HG03432 (cell line): ENCODE data around the gene TUBA3E.
"Not testable (repeated sequence)": the region's sequence is repeated elsewhere in the genome, so short reads cannot be mapped to it uniquely, and the experiment has no call there.

Experiments used
- ATAC-seq: cut with Tn5 transposase; IDR thresholded peaks from one replicate; pipeline ENCODE4 v1.9.1; 2021; ENCODE audit warnings: mild to moderate bottlenecking, moderate library complexity; ENCODE audit not compliant: unreplicated experiment

The TUBA3E gene

GRCh38 chr2:130198343-130198742, at the start of gene TUBA3E:
TSS of gene TUBA3E (minus strand) at chr2:130198439. CDS start at chr2:130198360, 79 bp downstream.
- no peak for ATAC-seq

- ATAC-seq = no peak
These were observed 48.2 kb upstream of the TUBA3E start for GRCh38 chr2:130246430-130246829.

GRCh38 chr2:130245976-130246375, 47.7 kb upstream of the TUBA3E start:
- no peak for ATAC-seq

- ATAC-seq = no peak
These were observed 45.1 kb upstream of the TUBA3E start for GRCh38 chr2:130243359-130243758.

- no peak for ATAC-seq
These were observed 42.9 kb upstream of the TUBA3E start for GRCh38 chr2:130241041-130241707.

- not testable (repeated sequence) for ATAC-seq
These were observed 41.3 kb upstream of the TUBA3E start for GRCh38 chr2:130239581-130239980.

- not testable (repeated sequence) for ATAC-seq
These were observed 34.8 kb upstream of the TUBA3E start for GRCh38 chr2:130233066-130233465.

GRCh38 chr2:130231656-130232055, 33.4 kb upstream of the TUBA3E start:
- no peak for ATAC-seq

GRCh38 chr2:130230907-130231306, 32.7 kb upstream of the TUBA3E start:
- ATAC-seq = not testable (repeated sequence)

- ATAC-seq = not testable (repeated sequence)
These were observed 32.1 kb upstream of the TUBA3E start for GRCh38 chr2:130230376-130230775.

- ATAC-seq = not testable (repeated sequence)
These were observed 30.9 kb upstream of the TUBA3E start for GRCh38 chr2:130229161-130229510.

- ATAC-seq = not testable (repeated sequence)
These were observed 30.4 kb upstream of the TUBA3E start for GRCh38 chr2:130228467-130229160.

GRCh38 chr2:130228005-130228404, 29.8 kb upstream of the TUBA3E start:
- ATAC-seq = not testable (repeated sequence)

- ATAC-seq = peak; percentile 87
These were observed 24.3 kb upstream of the TUBA3E start for GRCh38 chr2:130222523-130222922.

- ATAC-seq = not testable (repeated sequence)
These were observed 22.3 kb upstream of the TUBA3E start for GRCh38 chr2:130220505-130220904.

- ATAC-seq = not testable (repeated sequence)
These were observed 20.9 kb upstream of the TUBA3E start for GRCh38 chr2:130219147-130219546.

GRCh38 chr2:130207051-130207450, 8.8 kb upstream of the TUBA3E start:
- not testable (repeated sequence) for ATAC-seq

GRCh38 chr2:130203150-130203549, 4.9 kb upstream of the TUBA3E start:
- not testable (repeated sequence) for ATAC-seq

- not testable (repeated sequence) for ATAC-seq
These were observed 4.3 kb upstream of the TUBA3E start for GRCh38 chr2:130202518-130202917.

- ATAC-seq = not testable (repeated sequence)
These were observed 2.2 kb downstream of the TUBA3E start for GRCh38 chr2:130196052-130196451.

- ATAC-seq = not testable (repeated sequence)
These were observed 3.1 kb downstream of the TUBA3E start for GRCh38 chr2:130195089-130195635.

GRCh38 chr2:130193824-130194223, 4.4 kb downstream of the TUBA3E start:
- ATAC-seq = not testable (repeated sequence)
